Osteocyte (in vitro differentiated cells): Measurements from ENCODE around the gene CCSER1. TPM values are rescaled to one million over a fixed set of nuclear protein-coding genes. Genes with fewer than 3 reads are reported as not detected.
"Not testable (repeated sequence)": the region's sequence is repeated elsewhere in the genome, so short reads cannot be mapped to it uniquely, and the experiment has no call there.

ENCODE experiments used
- DNase-seq: peaks from one replicate; pipeline ENCODE4 v3.0.0; 2021; ENCODE audit warnings: mixed read lengths; ENCODE audit not compliant: unreplicated experiment; ENCODE audit errors: extremely low spot score
- H3K27ac Mint-ChIP-seq: one replicate; pipeline ENCODE4 v1.8.0; 2021; ENCODE audit warnings: mild to moderate bottlenecking, mixed read lengths; ENCODE audit not compliant: unreplicated experiment
- H3K27me3 Mint-ChIP-seq: one replicate; pipeline ENCODE4 v1.8.0; 2021; ENCODE audit warnings: mixed read lengths; ENCODE audit not compliant: unreplicated experiment
- H3K36me3 Mint-ChIP-seq: one replicate; pipeline ENCODE4 v1.8.0; 2021; ENCODE audit warnings: mixed read lengths; ENCODE audit not compliant: unreplicated experiment
- H3K4me1 Mint-ChIP-seq: one replicate; pipeline ENCODE4 v1.8.0; 2021; ENCODE audit warnings: mixed read lengths; ENCODE audit not compliant: unreplicated experiment
- H3K4me3 Mint-ChIP-seq: one replicate; pipeline ENCODE4 v1.8.0; 2021; ENCODE audit warnings: mild to moderate bottlenecking, moderate library complexity, mixed read lengths; ENCODE audit not compliant: unreplicated experiment
- H3K9me3 Mint-ChIP-seq: one replicate; pipeline ENCODE4 v1.8.0; 2021; ENCODE audit warnings: mixed read lengths; ENCODE audit not compliant: unreplicated experiment
- total RNA-seq: library from RNA; stranded (reverse); gene quantifications from 2 replicates; pipeline ENCODE4 v1.2.1, GENCODE V29; 2021
- TF ChIP-seq, protein P1 (sequence below): fragments of 200-600 bp; sonication (generic); IDR thresholded peaks from 2 replicates; pipeline ENCODE4 v1.5.0; 2021; ENCODE audit warnings: antibody characterized with exemption, mild to moderate bottlenecking, moderate library complexity

Gene CCSER1
- total RNA-seq, 1 donor from 2014 or later = not detected

DNA sequence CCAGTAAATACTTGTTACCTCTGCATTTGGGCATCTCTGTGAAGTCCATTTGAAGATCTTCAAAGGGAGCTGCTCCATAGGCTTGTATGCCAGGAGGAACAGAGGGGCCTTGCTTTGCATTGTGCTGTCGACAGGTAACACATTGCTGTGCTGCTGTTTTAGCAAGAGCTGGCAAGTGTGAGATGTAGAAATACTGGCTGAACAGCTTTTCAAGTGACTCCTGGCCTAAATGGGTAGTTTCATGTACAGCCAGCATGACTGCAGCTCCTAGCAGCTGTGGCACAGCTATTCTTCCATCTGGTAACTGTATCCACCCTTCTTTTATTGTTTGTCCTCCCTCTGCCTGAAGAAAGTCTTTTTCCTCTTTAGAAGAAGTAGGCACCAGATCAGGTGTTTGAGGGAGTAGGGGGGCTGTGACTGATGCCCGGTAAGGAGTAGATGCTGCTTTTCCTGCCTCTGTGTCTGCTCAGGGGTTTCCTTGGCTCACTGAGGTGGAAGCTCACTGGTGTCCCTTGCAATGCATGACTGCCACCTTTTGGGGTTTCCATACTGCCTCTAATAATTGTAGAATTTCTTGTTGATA is 965.3 kb downstream of the CCSER1 start:
- Mint-ChIP-seq H3K27ac (no peak overlapping the region), H3K4me1 (no peaks in the 10 kb centered on the region), H3K9me3 (no peaks in the 10 kb centered on the region)

DNA sequence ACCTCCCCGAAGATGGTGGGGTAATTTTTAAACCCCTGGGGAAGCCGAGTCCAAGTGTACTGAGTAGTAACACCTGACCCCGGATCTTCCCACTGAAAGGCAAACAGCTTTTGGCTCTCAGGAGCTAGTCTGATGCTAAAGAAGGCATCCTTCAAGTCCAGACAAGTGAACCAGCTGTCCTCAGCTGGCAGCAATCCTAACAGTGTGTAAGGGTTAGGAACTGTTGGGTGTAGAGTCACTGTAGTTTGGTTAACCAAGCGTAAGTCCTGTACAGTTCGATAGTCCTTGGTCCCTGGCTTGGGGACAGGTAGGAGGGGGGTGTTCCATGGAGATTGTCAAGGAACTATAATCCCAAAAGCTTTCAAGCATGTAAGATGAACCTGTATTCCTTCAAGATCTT is 967.0 kb downstream of the CCSER1 start:
- not testable (repeated sequence) for H3K4me3 Mint-ChIP-seq, H3K27ac Mint-ChIP-seq, DNase-seq, H3K9me3 Mint-ChIP-seq, H3K27me3 Mint-ChIP-seq, H3K4me1 Mint-ChIP-seq, H3K36me3 Mint-ChIP-seq

More for the DNA sequence above, 965.3 kb downstream of the CCSER1 start:
- H3K4me3 Mint-ChIP-seq = no peak overlapping the region
- no peaks in the 10 kb centered on the region for H3K36me3 Mint-ChIP-seq
- TF ChIP-seq, protein P1, sequence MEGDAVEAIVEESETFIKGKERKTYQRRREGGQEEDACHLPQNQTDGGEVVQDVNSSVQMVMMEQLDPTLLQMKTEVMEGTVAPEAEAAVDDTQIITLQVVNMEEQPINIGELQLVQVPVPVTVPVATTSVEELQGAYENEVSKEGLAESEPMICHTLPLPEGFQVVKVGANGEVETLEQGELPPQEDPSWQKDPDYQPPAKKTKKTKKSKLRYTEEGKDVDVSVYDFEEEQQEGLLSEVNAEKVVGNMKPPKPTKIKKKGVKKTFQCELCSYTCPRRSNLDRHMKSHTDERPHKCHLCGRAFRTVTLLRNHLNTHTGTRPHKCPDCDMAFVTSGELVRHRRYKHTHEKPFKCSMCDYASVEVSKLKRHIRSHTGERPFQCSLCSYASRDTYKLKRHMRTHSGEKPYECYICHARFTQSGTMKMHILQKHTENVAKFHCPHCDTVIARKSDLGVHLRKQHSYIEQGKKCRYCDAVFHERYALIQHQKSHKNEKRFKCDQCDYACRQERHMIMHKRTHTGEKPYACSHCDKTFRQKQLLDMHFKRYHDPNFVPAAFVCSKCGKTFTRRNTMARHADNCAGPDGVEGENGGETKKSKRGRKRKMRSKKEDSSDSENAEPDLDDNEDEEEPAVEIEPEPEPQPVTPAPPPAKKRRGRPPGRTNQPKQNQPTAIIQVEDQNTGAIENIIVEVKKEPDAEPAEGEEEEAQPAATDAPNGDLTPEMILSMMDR = peak; percentile 14
- no peak for DNase-seq
- no peaks in the 10 kb centered on the region for H3K27me3 Mint-ChIP-seq

DNA sequence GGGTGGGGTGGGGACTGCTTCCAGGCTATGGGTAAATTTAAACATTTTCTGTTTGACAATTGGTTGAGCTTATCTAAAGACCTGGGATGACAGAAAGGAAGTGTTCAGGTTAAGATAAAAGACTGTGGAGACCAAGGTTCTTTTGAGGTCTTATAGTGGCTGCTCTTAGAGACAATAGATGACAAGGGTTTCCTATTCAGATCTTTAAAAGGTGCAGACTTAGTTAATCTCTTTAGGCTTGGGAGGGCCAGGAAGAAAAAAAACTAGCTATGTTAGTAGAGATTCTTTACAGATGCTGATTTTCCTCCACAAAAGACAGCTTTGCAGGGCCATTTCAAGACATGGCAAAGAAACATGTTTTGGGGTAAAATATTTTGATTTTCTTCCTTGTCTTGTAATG is 972.5 kb downstream of the CCSER1 start:
- TF ChIP-seq, protein P1 = no peak
- Mint-ChIP-seq H3K9me3 (peaks cover 14% of the 10 kb centered on the region), H3K27me3 (no peaks in the 10 kb centered on the region), H3K4me3 (no peak overlapping the region), H3K27ac (no peak overlapping the region), H3K36me3 (no peaks in the 10 kb centered on the region), H3K4me1 (no peaks in the 10 kb centered on the region)
- no peak for DNase-seq

DNA sequence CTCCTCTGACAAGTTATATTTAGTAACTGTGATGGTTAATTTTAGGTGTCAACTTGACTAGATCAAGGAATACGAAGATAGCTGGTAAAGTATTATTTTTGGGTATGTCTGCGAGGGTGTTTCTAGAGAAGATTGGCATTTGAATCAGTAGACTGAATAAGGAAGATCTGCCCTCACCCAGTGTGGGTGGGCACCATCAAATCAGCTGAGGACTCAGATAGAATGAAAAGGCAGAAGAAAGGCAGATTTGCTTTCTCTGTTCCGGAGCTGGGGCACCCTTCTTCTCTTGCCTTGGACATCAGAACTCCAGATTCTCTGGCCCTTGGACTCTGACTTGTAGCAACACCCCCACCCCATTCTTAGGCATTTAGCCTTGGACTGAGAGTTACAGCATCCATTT is 981.6 kb downstream of the CCSER1 start:
- Mint-ChIP-seq H3K36me3 (no peaks in the 10 kb centered on the region), H3K27ac (no peak overlapping the region), H3K9me3 (peaks cover 11% of the 10 kb centered on the region), H3K27me3 (peaks cover 8% of the 10 kb centered on the region), H3K4me3 (no peak overlapping the region), H3K4me1 (no peaks in the 10 kb centered on the region)
- TF ChIP-seq, protein P1 = no peak
- DNase-seq = no peak

DNA sequence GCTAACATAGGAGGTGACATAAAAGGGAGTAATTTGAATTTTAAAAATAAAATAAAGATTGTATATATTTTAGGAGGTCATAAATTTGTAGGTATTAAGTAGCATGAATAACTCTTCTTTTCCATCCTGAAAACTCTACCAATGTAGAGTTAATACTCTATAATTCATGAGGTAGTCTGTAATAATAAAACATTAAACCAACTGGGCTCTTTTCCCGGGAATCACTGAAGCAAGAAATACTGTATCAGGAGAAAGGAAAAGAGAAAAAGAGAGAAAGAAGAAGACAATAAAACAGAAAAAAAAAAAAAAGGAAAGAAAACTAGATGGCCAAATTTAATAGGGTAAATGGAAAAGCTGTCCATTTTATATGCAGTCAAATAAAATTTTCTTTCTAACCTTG is 984.4 kb downstream of the CCSER1 start:
- TF ChIP-seq, protein P1 = no peak
- DNase-seq = no peak
- H3K27me3 Mint-ChIP-seq = peaks cover 8% of the 10 kb centered on the region
- no peak overlapping the region for H3K4me3 Mint-ChIP-seq
- H3K4me1 Mint-ChIP-seq = no peaks in the 10 kb centered on the region
- H3K27ac Mint-ChIP-seq = no peak overlapping the region
- no peaks in the 10 kb centered on the region for H3K36me3 Mint-ChIP-seq
- no peaks in the 10 kb centered on the region for H3K9me3 Mint-ChIP-seq
